Endothelial cell of hepatic sinusoid (primary cell): ENCODE measurements around the gene MRFAP1L1.

Experiments
- in situ Hi-C: cut with HindIII; loops from 2 replicates; pipeline ENCODE4 v1.10.0; 2017; ENCODE audit warnings: low sequenced_read_pairs

Gene MRFAP1L1

GRCh38 chr4:6716958-6717655 is 7.4 kb upstream of the MRFAP1L1 start:
- in situ Hi-C loops: no loop called here

GRCh38 chr4:6716018-6716911 is 6.6 kb upstream of the MRFAP1L1 start, which contains the start of gene BLOC1S4:
Gene BLOC1S4, plus strand, starts transcription at chr4:6716174. Its CDS starts 36 bp downstream, at chr4:6716210.
- in situ Hi-C loops: no loop called here

GRCh38 chr4:6715704-6716017 is 6.0 kb upstream of the MRFAP1L1 start:
- in situ Hi-C loops: no loop called here

GRCh38 chr4:6714954-6715353 is 5.3 kb upstream of the MRFAP1L1 start:
- in situ Hi-C loops: no loop called here

- in situ Hi-C loops: no loop called here
Observed at GRCh38 chr4:6710996-6711395, 1.3 kb upstream of the MRFAP1L1 start.

- in situ Hi-C loops: no loop called here
Observed at GRCh38 chr4:6710282-6710681, 617 bp upstream of the MRFAP1L1 start.

- in situ Hi-C loops: no loop called here
Observed at GRCh38 chr4:6706173-6706572, 3.5 kb downstream of the MRFAP1L1 start.

- in situ Hi-C loops: no loop called here
Observed at GRCh38 chr4:6705646-6706045, 4.0 kb downstream of the MRFAP1L1 start.

- in situ Hi-C loops: no loop called here
Observed at GRCh38 chr4:6703786-6704185, 5.9 kb downstream of the MRFAP1L1 start.

GRCh38 chr4:6702761-6703160 is 6.9 kb downstream of the MRFAP1L1 start:
- in situ Hi-C loops: no loop called here

GRCh38 chr4:6701371-6701770 is 8.3 kb downstream of the MRFAP1L1 start:
- in situ Hi-C loops: no loop called here

GRCh38 chr4:6699903-6700302 is 9.8 kb downstream of the MRFAP1L1 start:
- in situ Hi-C loops: no loop called here

GRCh38 chr4:6699388-6699787 is 10.3 kb downstream of the MRFAP1L1 start:
- in situ Hi-C loops: no loop called here

- in situ Hi-C loops: no loop called here
Observed at GRCh38 chr4:6697131-6697530, 12.5 kb downstream of the MRFAP1L1 start.

GRCh38 chr4:6696611-6697010 is 13.1 kb downstream of the MRFAP1L1 start:
- in situ Hi-C loops: no loop called here

- in situ Hi-C loops: no loop called here
Observed at GRCh38 chr4:6695660-6696610, 13.7 kb downstream of the MRFAP1L1 start.

- in situ Hi-C loops: no loop called here
Observed at GRCh38 chr4:6694177-6694901, 15.3 kb downstream of the MRFAP1L1 start.

GRCh38 chr4:6693231-6694176 is 16.2 kb downstream of the MRFAP1L1 start, which contains the start of gene S100P:
Gene S100P, plus strand, starts transcription at chr4:6693878. Its CDS starts 55 bp downstream, at chr4:6693933.
- in situ Hi-C loops: no loop called here

- in situ Hi-C loops: no loop called here
Observed at GRCh38 chr4:6692806-6693205, 16.9 kb downstream of the MRFAP1L1 start.
